Measurements from ENCODE around the gene EEF1A1. TPM values are rescaled to one million over a fixed set of nuclear protein-coding genes. Genes with fewer than 3 reads are reported as not detected.

Gene EEF1A1
- total and polyA plus RNA-seq, 12 donors, result 7,361 to 13,514 (median 9,351) TPM

DNA sequence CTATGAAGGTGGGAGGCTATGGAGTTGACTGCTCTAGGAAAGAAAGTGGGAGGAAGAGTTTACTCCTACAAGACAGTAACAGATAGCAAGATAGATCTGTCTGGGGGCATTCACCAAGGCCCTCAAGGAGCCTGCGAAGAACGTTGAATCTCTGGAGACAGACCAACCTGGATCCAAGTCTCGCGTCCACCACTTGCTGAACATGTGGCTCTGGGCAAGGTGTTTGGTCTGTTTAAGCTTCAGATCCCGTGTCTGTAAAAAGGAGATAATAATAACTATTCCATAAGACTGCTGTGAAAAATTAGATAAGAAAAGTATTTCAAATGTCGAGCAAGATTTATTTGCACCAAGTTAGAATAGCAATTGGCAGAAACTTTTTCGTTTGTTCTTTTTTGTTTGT is 8.1 kb upstream of the EEF1A1 start:
- TF ChIP-seq, protein P1, sequence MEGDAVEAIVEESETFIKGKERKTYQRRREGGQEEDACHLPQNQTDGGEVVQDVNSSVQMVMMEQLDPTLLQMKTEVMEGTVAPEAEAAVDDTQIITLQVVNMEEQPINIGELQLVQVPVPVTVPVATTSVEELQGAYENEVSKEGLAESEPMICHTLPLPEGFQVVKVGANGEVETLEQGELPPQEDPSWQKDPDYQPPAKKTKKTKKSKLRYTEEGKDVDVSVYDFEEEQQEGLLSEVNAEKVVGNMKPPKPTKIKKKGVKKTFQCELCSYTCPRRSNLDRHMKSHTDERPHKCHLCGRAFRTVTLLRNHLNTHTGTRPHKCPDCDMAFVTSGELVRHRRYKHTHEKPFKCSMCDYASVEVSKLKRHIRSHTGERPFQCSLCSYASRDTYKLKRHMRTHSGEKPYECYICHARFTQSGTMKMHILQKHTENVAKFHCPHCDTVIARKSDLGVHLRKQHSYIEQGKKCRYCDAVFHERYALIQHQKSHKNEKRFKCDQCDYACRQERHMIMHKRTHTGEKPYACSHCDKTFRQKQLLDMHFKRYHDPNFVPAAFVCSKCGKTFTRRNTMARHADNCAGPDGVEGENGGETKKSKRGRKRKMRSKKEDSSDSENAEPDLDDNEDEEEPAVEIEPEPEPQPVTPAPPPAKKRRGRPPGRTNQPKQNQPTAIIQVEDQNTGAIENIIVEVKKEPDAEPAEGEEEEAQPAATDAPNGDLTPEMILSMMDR (IDR thresholded peaks at IDR 0.05), result no peak
- no peak for TF ChIP-seq POLR2A (IDR thresholded peaks at IDR 0.05)
- no peaks in the 10 kb centered on the region for H3K9me3 ChIP-seq (replicated peaks in 1 of 3)
- no peaks in the 10 kb centered on the region for H3K4me1 ChIP-seq (replicated peaks in 1 of 2)
- 66 to 74% (median 68%) methylated on average over 7 of the region's 7 CpGs for WGBS, 4 donors
- H3K36me3 ChIP-seq (replicated peaks in 1 of 2), result no peaks in the 10 kb centered on the region
- H3K27ac ChIP-seq, result no peak overlapping the region
- no peak overlapping the region for H3K4me3 ChIP-seq
- no peaks in the 10 kb centered on the region for H3K27me3 ChIP-seq
- DNase-seq, result peak in 1 of 7 donors; percentile 34
- intact Hi-C loops (cut with DNase I), result loop anchor here (5.0 to 10.0 kb wide), 2 partner anchors 43 to 56 kb away; no protein-coding TSS in a partner anchor

DNA sequence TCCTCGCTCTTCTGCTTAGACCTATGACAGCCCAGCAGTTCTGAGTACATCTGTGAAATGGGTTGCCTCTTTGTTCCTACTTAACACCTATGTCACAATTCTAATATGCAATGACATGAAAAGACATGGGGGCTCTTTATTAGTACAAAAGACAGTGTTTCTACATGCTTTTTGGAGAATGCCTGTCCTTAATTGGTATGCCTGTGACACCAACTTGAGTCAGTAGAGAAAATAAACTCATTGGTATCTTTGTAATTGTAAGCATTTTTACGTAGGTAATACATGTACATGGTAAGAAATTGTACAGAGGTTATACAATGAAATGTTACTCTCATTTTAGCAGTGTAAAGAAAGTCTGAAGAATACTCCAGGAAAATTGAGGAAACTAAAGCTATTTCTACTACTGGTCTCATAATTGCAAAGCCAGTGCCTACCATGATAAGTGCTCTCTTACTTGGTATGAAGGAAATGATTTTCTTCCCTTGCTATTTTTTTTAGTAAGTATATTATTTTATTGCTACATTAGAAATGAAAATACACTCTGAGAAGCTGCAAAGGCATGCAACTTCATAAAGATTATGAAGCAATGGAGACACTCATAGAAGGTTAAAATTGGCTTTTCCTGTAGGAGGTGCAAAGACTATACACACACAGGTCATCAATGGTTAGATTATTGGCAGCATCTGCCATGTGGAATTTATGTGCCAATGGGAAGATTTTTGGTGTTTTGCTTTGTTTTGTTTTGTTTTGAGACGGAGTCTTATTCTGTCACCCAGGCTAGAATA is 4.9 kb upstream of the EEF1A1 start:
- Histone ChIP-seq H3K27me3 (no peaks in the 10 kb centered on the region), H3K36me3 (replicated peaks in 1 of 2) (no peaks in the 10 kb centered on the region), H3K4me1 (replicated peaks in 1 of 2) (peaks cover 5 to 16% of the 10 kb centered on the region in 2 donors), H3K9me3 (replicated peaks in 1 of 3) (no peaks in the 10 kb centered on the region), H3K27ac (no peak overlapping the region), H3K4me3 (no peak overlapping the region)
- no peak for DNase-seq
- WGBS, 4 donors, result 88 to 96% (median 92%) methylated on average over 3 of the region's 3 CpGs
- TF ChIP-seq, protein P1 (IDR thresholded peaks at IDR 0.05), result no peak
- TF ChIP-seq POLR2A (IDR thresholded peaks at IDR 0.05), result no peak
- intact Hi-C loops (cut with DNase I), result loop anchor here (5.0 to 10.0 kb wide), 2 partner anchors 47 to 59 kb away; no protein-coding TSS in a partner anchor

DNA sequence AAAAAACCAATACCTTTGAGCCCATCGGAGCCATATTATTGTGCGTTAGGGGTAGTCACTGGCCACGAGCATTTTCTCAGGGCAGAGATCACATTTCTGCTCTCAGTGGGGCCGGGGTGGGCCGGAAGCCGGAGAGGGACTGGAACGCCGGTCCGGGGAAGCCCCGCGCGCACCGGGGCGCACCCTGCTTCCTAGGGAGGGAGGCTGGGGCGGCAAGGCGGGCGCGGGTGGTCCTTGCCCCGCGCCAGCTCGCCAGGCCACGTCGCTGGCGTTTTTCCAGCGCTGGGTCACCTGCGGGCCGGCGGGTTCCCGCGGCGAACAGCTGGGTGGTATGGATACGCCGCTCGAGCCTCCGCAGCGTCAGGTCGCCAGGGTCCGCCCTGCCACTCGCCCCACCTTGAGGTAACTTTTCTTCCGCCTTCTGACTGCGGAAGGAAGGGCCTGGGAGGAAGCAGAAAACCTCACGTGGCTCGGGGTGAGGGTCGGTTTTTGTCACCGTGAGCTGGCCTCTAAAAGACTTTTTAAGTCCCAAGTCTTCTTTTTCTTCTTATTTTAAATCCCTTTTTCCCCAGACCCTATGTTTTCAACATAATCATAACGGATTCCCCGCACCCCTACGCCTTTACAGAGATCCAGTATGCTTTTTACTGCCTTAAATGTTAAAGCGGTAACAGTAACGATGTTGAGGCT is 2.7 kb upstream of the EEF1A1 start:
- TF ChIP-seq, protein P1 (IDR thresholded peaks at IDR 0.05), result no peak
- peak in 1 of 2 donors; percentile 57 for TF ChIP-seq POLR2A (IDR thresholded peaks at IDR 0.05)
- Histone ChIP-seq H3K4me1 (replicated peaks in 1 of 2) (peaks cover 13 to 27% of the 10 kb centered on the region in 2 donors), H3K36me3 (replicated peaks in 1 of 2) (peaks cover 0 to 15% of the 10 kb centered on the region in 2 donors), H3K27ac (peak overlapping the region; percentile 31 to 100 (median 92)), H3K9me3 (replicated peaks in 1 of 3) (no peaks in the 10 kb centered on the region), H3K4me3 (peak overlapping the region; percentile 11 to 84 (median 72)), H3K27me3 (no peaks in the 10 kb centered on the region)
- 6 to 16% (median 9%) methylated on average over 17 to 50 of the region's 50 CpGs for WGBS, 4 donors
- intact Hi-C loops (cut with DNase I), result loop anchor here (5.0 to 10.0 kb wide), 2 partner anchors 61 to 64 kb away; no protein-coding TSS in a partner anchor
- DNase-seq, result peak; percentile 57 to 68 (median 60)

DNA sequence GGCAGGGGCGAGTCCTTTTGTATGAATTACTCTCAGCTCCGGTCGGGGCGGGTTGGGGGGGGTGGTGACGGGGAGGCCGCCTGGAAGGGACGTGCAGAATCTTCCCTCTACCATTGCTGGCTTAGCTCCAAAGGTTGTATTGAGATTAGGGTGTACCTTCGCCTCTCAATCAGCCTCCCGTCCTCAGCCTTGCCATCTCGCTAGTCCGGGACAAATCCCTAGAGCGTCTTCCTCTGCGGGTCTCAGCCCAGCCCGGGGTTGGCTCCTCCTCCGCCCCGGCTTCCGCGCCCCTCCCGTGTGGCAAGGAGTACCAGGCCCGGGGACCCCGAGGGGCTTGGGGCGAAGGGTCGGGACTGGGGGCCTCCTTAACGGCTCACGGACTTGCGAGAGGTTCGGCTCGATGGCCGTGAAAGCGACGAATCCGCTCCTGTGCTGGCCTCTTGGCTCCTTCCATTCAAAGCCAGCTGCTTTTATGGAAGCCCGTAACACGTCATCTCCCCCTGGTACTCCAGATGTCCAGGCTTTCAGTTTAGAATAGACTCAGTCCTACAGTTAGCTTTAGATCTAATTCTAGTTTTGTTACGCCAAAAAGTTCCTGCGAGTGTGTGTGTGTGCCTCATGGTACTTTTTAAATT is 636 bp upstream of the EEF1A1 start:
- Histone ChIP-seq H3K27ac (peak overlapping the region; percentile 99 to 100 (median 99)), H3K36me3 (replicated peaks in 1 of 2) (peaks cover 0 to 34% of the 10 kb centered on the region in 2 donors), H3K4me1 (replicated peaks in 1 of 2) (peaks cover 22 to 46% of the 10 kb centered on the region in 2 donors), H3K4me3 (peak overlapping the region; percentile 31 to 88 (median 68)), H3K27me3 (no peaks in the 10 kb centered on the region), H3K9me3 (replicated peaks in 1 of 3) (no peaks in the 10 kb centered on the region)
- TF ChIP-seq POLR2A (IDR thresholded peaks at IDR 0.05), result peak; percentile 43 to 64
- TF ChIP-seq, protein P1 (IDR thresholded peaks at IDR 0.05), result no peak
- DNase-seq, result peak in 2 of 7 donors; percentile 77 to 78
- 1 to 7% (median 1%) methylated on average over 6 to 36 of the region's 36 CpGs for WGBS, 4 donors
- intact Hi-C loops (cut with DNase I), result loop anchor here (5.0 to 10.0 kb wide), 2 partner anchors 63 to 66 kb away; no protein-coding TSS in a partner anchor

All from adrenal gland (tissue), 12 donors.